GM21381 (cell line): ENCODE data around the gene ALKAL2.
"Not testable (repeated sequence)": the region's sequence is repeated elsewhere in the genome, so short reads cannot be mapped to it uniquely, and the experiment has no call there.

ENCODE experiments used
- ATAC-seq: cut with Tn5 transposase; IDR thresholded peaks from one replicate; pipeline ENCODE4 v1.9.1; 2021; ENCODE audit warnings: mild to moderate bottlenecking, moderate library complexity; ENCODE audit not compliant: unreplicated experiment

Gene ALKAL2, protein sequence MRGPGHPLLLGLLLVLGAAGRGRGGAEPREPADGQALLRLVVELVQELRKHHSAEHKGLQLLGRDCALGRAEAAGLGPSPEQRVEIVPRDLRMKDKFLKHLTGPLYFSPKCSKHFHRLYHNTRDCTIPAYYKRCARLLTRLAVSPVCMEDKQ

GRCh38 chr2:287911-288757 lies at the start of gene ALKAL2:
Gene ALKAL2, minus strand, starts transcription at chr2:288091. Its CDS starts 256 bp downstream, at chr2:287835.
- ATAC-seq, result no peak

GRCh38 chr2:336949-337348 lies 49.1 kb upstream of the ALKAL2 start:
- ATAC-seq, result not testable (repeated sequence)

DNA sequence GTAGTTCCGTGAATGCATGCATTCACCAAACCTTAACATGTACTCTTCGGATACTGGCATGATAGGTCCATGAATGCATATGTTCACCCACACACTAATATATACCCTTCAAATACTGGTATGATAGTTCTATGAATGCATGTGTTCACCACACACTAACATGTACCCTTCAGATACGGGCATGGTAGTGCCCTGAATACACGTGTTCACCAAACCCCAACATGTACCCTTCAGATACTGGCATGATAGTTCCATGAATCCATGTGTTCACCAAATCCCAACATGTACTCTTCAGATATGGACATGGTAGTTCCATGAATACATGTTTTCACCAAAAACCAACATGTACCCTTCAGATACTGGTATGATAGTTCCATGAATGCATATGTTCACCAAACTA lies 48.5 kb upstream of the ALKAL2 start:
- no peak for ATAC-seq

- ATAC-seq, result no peak
These were observed 44.7 kb upstream of the ALKAL2 start for GRCh38 chr2:332592-332991.

GRCh38 chr2:328761-329160 lies 40.9 kb upstream of the ALKAL2 start:
- ATAC-seq, result no peak

- ATAC-seq, result no peak
These were observed 35.1 kb upstream of the ALKAL2 start for GRCh38 chr2:323035-323434.

DNA sequence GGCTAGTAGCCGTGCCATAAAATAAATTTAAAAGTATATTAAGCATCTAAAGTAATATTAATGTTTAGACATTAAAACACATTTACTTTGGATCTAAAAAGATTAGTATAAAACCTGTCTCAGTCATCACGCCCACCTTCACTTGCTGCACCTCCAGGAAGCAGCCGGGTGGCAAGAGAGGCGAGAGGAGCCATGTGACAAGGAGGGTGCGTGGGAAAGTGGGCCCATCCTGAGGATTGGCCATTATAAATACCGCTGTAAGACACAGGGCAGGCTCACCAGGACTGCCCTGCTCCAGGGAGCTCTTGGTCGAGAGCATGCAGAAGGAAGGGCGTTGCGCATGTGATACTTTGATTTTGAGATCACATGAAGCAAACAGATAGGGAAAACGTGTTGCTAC lies 34.4 kb upstream of the ALKAL2 start:
- no peak for ATAC-seq

- ATAC-seq, result no peak
These were observed 32.7 kb upstream of the ALKAL2 start for GRCh38 chr2:320561-320960.

- no peak for ATAC-seq
These were observed 31.2 kb upstream of the ALKAL2 start for GRCh38 chr2:319059-319600.

- no peak for ATAC-seq
These were observed 29.9 kb upstream of the ALKAL2 start for GRCh38 chr2:317501-318424.

DNA sequence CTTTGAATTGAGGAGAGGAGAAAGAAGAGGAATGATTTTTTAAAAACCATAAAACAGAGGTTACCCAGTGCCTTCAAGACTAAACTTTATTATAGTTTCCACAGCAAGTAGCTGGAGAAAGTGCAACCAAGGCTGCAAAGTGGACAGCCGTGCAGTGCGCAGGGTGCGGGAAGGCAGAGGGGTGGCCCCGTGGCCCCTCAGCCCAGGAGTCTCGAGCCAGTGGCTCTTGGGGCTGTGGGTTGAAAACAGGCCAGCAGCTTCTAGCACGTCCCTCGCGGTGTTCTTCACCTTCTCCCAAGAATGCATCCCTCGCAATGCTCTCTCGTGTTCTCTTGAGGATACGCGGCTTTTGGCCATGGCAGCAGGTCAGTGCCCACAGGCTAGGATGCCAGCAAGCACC lies 28.5 kb upstream of the ALKAL2 start:
- no peak for ATAC-seq

DNA sequence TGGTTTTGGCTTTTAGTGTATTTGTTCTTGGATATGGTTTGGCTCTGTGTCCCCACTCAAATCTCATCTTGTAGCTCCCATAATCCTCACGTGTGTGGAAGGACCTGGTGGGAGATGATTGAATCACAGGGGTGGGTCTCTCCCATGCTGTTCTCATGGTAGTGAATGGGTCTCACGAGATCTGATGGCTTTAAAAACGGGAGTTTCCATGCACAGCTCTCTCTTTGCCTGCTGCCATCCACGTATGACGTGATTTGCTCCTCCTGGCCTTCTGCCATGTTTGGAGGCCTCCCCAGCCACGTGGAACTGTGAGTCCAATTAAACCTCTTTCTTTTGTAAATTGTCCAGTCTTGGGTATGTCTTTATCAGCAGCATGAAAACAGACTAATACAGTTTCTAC lies 28.0 kb upstream of the ALKAL2 start:
- ATAC-seq, result not testable (repeated sequence)

- ATAC-seq, result no peak
These were observed 26.9 kb upstream of the ALKAL2 start for GRCh38 chr2:314561-315336.

DNA sequence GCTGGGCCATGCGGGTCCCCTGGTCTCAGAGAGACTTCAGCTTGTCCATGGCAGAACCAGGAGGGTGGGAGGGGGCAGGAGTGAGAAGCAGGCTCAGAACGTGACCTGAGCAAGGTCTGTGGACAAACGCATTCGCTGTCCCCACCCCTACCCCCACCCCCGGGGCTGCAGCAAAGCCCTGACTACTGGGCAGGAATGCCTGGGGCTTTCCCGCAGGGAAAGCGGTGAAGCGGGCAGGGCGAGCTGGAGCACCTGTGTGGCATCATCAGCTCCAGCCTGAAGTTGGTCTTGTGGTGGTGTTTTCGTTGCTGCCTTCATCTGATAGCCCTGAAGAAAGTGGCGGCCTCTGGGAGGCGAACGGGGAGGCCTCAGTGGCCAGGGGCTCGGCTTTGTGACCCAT lies 26.1 kb upstream of the ALKAL2 start:
- no peak for ATAC-seq

DNA sequence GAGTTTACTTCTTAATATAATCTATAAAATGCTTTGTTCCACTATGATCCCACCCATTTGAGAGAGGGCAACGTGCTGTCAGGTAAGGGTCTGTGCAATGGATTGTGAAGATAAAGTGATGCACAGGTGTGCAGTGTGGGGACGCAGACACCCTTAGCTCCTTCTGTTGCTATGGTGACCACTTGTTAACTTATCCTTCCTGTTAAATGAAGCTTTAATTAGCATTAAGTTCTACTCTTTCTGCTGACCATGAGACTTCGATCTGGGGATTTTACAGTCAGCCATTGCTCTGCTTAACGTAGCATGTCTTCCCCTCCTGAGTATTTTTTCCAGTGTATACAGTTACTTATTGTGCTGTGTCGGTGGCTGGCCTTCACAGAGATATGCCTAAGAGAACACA lies 23.1 kb upstream of the ALKAL2 start:
- no peak for ATAC-seq

DNA sequence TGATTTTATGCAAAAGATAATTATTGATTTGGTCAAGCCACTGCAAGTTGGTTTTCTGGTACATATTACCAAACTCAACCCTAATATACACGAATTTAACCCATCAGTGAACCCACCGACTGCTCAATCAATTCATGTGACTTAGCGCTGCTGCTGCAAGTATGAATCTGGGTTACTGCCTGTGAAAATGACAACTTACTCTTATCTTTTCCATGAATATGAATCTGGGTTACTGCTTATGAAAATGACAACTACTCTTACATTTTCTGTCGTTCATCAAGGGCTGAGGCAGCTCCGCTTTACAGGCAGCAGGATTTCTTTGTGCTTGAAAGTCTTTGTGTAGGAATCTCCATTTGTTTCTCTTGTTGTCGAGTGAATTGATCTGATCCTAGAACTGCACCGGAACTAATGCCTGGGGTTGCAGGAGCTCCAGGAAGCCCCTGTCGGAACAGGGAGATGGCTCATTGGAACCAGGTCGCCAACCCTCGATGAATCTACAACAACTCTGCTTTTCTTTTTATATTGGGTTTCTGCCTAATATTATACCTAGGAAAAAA lies 22.1 kb upstream of the ALKAL2 start:
- ATAC-seq, result no peak

DNA sequence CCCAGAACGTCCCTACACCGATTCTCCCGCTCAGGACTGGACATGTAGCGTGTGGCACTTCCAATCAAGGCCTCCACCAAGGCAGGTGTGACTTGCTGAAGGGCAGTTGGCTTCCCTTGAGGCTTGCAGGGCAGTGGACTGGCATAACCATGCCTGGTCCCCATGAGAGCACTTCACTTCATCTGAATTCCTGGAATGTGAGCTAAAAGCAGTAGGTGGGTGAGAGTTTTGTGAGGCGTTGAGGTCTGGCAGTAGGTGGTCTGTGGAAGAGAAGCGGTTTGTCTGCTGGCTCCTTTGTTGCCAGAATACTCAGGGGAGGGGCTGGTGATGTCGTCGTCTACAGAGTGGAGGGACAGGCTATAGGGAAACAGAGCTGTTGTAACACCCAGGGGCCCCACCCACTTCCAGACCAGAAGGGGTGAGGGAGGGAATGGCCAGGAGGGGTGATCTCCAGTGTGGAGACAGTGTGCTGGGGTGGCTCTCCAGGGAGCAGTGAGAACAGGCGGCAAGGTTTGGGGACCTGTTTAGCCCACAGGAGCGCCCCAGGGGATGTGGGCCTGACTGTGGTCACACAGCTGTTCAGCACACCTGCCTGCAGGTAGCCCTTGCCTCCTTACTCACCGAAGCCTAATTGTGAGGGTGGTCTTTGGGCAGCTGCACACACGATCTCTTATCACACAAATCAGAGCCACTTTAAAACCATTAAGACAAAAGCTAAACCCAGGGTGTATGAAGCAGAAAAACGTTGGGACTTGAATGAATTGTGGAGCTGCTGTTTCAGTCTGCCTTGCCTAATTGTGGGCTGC lies 21.5 kb upstream of the ALKAL2 start:
- no peak for ATAC-seq

DNA sequence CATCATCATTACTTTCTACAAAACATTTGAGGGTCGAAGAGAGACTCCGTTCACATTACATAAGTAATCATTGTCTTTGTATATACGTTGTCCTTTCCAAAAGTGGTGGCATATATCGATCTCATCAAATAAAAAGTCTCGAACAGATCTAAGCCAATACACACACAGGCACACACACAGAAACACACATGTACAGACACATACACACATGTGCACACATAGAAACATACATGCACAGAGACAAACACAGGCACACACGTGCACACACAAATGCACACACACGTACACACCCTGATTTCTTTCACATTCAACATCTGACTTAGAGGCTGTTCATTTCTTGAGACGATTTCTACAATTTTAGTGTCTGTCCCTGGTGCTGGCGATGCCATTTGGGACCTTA lies 17.5 kb upstream of the ALKAL2 start:
- no peak for ATAC-seq

DNA sequence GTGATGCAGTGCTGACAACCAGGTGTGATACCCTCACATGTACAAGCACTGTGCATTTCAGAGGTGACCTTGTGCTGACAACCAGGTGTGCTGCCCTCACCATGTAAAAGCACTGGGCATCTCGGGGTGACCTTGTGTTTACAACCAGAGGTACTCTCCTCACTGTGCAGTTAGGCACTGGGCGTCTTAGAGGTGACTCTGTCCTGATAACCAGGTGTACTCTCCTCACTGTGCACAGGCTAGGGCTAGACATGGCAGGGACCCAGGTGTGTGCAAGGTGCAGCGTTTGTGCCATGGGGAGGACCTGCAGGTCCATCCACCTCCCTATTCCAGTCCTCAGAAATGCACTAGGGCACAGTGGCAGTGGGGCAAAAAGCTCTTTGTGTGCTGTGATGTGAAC lies 8.5 kb upstream of the ALKAL2 start:
- no peak for ATAC-seq
